ENCODE data around the gene CCDC102A.

Gene CCDC102A

GRCh38 chr16:57517397-57518367, 18.7 kb downstream of the CCDC102A start:
- DNase-seq (ENCODE audit: low read depth) = no peak

- no peak for DNase-seq (ENCODE audit: low read depth)
Observed at GRCh38 chr16:57516773-57517172, 19.6 kb downstream of the CCDC102A start.

GRCh38 chr16:57516176-57516725, 20.1 kb downstream of the CCDC102A start:
- no peak for DNase-seq (ENCODE audit: low read depth)

- DNase-seq (ENCODE audit: low read depth) = no peak
Observed at GRCh38 chr16:57514791-57515600, 21.4 kb downstream of the CCDC102A start.

- DNase-seq (ENCODE audit: low read depth) = no peak
Observed at GRCh38 chr16:57514371-57514770, 22.0 kb downstream of the CCDC102A start.

GRCh38 chr16:57513371-57514102, 22.8 kb downstream of the CCDC102A start:
- no peak for DNase-seq (ENCODE audit: low read depth)

GRCh38 chr16:57512296-57513001, 23.9 kb downstream of the CCDC102A start:
- DNase-seq (ENCODE audit: low read depth) = no peak

- DNase-seq (ENCODE audit: low read depth) = no peak
Observed at GRCh38 chr16:57510016-57510871, 26.1 kb downstream of the CCDC102A start.

- DNase-seq (ENCODE audit: low read depth) = no peak
Observed at GRCh38 chr16:57509231-57509923, 27.0 kb downstream of the CCDC102A start.

- DNase-seq (ENCODE audit: low read depth) = no peak
Observed at GRCh38 chr16:57508035-57508425, 28.3 kb downstream of the CCDC102A start.

- DNase-seq (ENCODE audit: low read depth) = no peak
Observed at GRCh38 chr16:57507136-57508034, 29.0 kb downstream of the CCDC102A start.

- DNase-seq (ENCODE audit: low read depth) = no peak
Observed at GRCh38 chr16:57505169-57505568, 31.2 kb downstream of the CCDC102A start.

GRCh38 chr16:57504491-57504890, 31.9 kb downstream of the CCDC102A start:
- no peak for DNase-seq (ENCODE audit: low read depth)

- DNase-seq (ENCODE audit: low read depth) = no peak
Observed at GRCh38 chr16:57504001-57504400, 32.4 kb downstream of the CCDC102A start.

GRCh38 chr16:57503366-57503765, 33.0 kb downstream of the CCDC102A start:
- DNase-seq (ENCODE audit: low read depth) = no peak

GRCh38 chr16:57502048-57502775, 34.2 kb downstream of the CCDC102A start:
- DNase-seq (ENCODE audit: low read depth) = no peak

- no peak for DNase-seq (ENCODE audit: low read depth)
Observed at GRCh38 chr16:57501492-57501891, 34.9 kb downstream of the CCDC102A start.

GRCh38 chr16:57500578-57501111, 35.7 kb downstream of the CCDC102A start:
- DNase-seq (ENCODE audit: low read depth) = no peak
